Adipose tissue (tissue), 3 donors: ENCODE results near the gene DNM3. TPM values are rescaled to one million over a fixed set of nuclear protein-coding genes. Genes with fewer than 3 reads are reported as not detected.
"Not testable (repeated sequence)": the region's sequence is repeated elsewhere in the genome, so short reads cannot be mapped to it uniquely, and the experiment has no call there.

Experiments
- H3K27ac ChIP-seq: one replicate; pipeline ENCODE4 v1.5.1; 2013; ENCODE audit warnings: low read depth, low read length
- WGBS, 3 donors: extraction: QIAGEN DNeasy Blood & Tissue Kit; methylation state at CpG; one replicate each; pipeline ENCODE4 v1.1.7; 2013; 5-methylcytosine and 5-hydroxymethylcytosine counted together
- polyA plus RNA-seq, 3 donors: library from polyadenylated mRNA; stranded (reverse); fragments of 200-250 nt; gene quantifications; one replicate each; pipeline ENCODE4 v1.2.3, GENCODE V29; 2013
- donor health status: healthy with polysubstance abuse.
- donor health status: Bipolar disorder and iron deficiency.
- donor health status: healthy.

DNM3 gene
- polyA plus RNA-seq, 3 donors, result 0.37 to 3.0 (median 2.1) TPM

DNA sequence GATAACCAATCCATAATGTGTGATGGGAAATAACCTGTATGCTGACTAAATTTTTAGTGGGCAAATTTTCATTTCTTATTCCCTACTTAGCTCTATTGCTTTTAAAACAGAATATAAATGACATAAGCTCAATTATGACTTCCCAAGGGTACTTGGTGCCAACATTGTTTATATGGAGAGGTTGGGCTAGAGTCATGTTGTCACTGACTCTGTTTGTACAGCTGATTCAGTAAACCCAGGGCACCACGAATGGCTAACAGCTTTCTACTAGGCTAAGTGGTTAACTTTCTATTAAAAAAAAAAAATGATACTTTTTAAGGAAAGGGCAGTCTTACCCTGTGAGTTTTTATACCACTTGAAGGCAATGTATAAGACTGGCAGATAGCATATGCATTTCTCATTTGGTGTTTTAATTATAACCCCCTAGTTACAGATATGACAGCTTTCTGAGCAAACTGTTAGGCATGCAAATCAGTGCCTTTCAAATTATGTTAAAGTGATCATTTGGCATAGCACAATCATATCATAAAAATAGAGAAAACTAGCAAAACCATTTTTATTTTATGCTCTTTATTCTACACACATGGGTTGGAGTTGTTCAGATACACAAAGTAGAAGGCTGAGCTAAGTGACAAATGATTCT, 147.1 kb downstream of the DNM3 start:
- no peak overlapping the region for H3K27ac ChIP-seq
- WGBS, 3 donors, result 25 to 76% (median 68%) methylated on average over 1 of the region's 1 CpG

- no peak overlapping the region for H3K27ac ChIP-seq
These were observed 149.1 kb downstream of the DNM3 start for GRCh38 chr1:171990371-171990770.

GRCh38 chr1:171994293-171994692, 153.0 kb downstream of the DNM3 start:
- no peak overlapping the region for H3K27ac ChIP-seq
- 84 to 90% (median 85%) methylated on average over 2 of the region's 2 CpGs for WGBS, 3 donors

- WGBS, 3 donors, result 90 to 94% (median 91%) methylated on average over 3 of the region's 3 CpGs
- H3K27ac ChIP-seq, result no peak overlapping the region
These were observed 154.3 kb downstream of the DNM3 start for GRCh38 chr1:171995573-171995972.

GRCh38 chr1:171997936-171998335, 156.6 kb downstream of the DNM3 start:
- H3K27ac ChIP-seq, result no peak overlapping the region
- WGBS, 3 donors, result 93 to 97% (median 94%) methylated on average over 1 of the region's 1 CpG

- no peak overlapping the region for H3K27ac ChIP-seq
- 92 to 96% (median 95%) methylated on average over 2 of the region's 2 CpGs for WGBS, 3 donors
These were observed 157.4 kb downstream of the DNM3 start for GRCh38 chr1:171998711-171999110.

DNA sequence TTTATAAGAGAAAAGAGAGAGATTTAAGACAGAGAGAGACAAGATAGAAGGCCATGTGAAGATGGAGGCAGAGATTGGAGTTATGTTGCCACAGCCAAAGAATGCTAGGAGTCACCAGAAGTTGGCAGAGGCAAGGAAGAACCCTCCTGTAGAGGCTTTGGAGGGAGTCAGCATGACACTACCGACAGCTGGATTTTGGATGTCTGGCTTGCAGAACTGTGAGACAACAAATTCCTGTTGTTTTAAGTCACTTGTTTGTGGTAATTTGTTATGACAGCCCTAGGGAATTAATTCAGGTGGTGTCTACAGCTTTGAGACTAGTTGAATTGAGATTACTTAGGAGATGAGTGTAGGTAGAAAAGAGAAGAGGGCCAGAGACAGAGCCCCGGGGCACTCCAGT, 158.5 kb downstream of the DNM3 start:
- 79 to 82% (median 81%) methylated on average over 2 of the region's 2 CpGs for WGBS, 3 donors
- H3K27ac ChIP-seq, result no peak overlapping the region

DNA sequence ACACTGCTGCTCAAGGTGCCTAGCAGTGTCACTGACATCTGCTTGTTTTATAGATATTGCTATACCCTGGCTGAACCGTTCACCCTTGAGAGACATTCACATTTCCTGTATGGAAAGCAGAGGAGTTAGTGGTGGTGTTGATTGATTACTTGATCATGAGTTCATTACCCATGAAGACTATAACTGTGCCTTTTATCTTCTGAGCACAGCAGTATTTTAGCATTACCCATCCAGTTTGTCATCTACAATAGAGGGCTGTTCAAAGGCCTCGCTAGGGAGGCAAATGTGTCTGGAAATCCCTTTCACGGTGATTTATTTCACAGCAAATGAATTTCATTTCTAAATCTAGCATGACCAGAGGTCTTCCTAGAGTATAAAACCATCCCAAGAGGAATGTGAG, 160.0 kb downstream of the DNM3 start:
- 70 to 82% (median 75%) methylated on average over 3 of the region's 3 CpGs for WGBS, 3 donors
- H3K27ac ChIP-seq, result no peak overlapping the region

- 9 to 15% (median 12%) methylated on average over 3 of the region's 3 CpGs for WGBS, 3 donors
- no peak overlapping the region for H3K27ac ChIP-seq
These were observed 161.5 kb downstream of the DNM3 start for GRCh38 chr1:172002725-172003345.

- H3K27ac ChIP-seq, result no peak overlapping the region
- 54 to 97% (median 78%) methylated on average over 3 of the region's 3 CpGs for WGBS, 3 donors
These were observed 162.7 kb downstream of the DNM3 start for GRCh38 chr1:172003766-172004530.

DNA sequence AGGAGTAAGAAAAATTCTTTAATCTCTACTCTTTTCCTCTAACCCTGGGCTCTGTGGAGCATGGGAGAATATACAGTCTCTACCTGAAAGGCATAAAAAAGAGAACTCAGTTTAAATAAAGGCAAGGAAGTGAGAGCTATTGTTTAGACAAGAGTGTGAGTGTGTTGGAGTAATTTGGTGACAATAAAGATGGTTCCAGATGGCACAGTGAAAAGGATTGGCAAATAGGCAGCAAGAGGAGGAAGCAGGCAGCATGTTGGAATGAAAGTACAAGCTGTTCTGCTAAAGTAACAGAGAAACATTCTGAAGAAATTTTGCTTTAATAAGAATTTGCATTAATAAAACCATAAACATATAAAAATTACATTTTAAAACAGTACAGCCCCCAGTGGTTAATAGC, 163.4 kb downstream of the DNM3 start:
- no peak overlapping the region for H3K27ac ChIP-seq

DNA sequence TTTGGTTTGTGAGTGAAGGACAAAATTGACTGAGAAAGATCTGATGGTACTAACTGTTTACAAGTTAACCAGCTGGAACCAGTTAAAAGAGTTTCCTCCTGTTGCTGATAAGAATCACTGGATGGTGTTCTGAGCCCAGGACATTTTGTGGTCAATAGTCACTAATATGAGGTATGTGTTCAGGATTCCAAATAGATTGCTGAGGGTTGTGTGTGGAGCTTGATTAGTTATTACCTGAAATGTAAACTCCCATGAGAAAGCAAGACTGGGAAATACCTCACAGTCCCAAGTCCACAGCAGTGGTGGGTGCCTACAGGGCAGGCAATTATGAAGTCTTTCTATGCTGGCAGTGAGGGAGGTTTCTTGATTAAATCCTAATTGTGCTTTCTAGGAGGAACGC, 164.6 kb downstream of the DNM3 start:
- 61 to 97% (median 94%) methylated on average over 1 of the region's 1 CpG for WGBS, 3 donors
- no peak overlapping the region for H3K27ac ChIP-seq

GRCh38 chr1:172006660-172007059, 165.4 kb downstream of the DNM3 start:
- H3K27ac ChIP-seq, result no peak overlapping the region

GRCh38 chr1:172018727-172019311, 177.5 kb downstream of the DNM3 start:
- H3K27ac ChIP-seq, result no peak overlapping the region
- 35 to 88% (median 87%) methylated on average over 1 of the region's 1 CpG for WGBS, 3 donors

DNA sequence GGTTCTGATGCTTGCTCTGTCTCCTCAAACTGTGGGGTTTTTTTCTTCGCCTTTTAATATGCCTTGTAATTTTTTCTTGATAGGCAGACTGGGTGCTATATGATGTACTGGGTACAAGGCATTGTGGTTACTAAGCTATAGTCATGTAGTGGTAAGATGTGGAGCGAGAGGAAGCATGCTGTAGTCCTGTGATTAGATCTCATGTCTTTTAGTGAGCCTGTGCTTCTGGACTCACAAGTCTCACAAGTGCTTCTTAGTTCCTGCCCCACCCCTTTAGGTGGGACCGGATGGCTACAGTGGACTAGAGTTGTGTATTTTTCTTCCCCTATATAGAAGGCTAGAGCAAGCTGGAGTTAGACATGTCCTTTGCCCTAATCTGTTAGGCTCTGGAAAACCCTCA, 178.7 kb downstream of the DNM3 start:
- 82 to 91% (median 88%) methylated on average over 3 of the region's 3 CpGs for WGBS, 3 donors

GRCh38 chr1:172024516-172024915, 183.2 kb downstream of the DNM3 start:
- no peak overlapping the region for H3K27ac ChIP-seq
- 82 to 92% (median 88%) methylated on average over 5 of the region's 5 CpGs for WGBS, 3 donors

More for the DNA sequence above, 178.7 kb downstream of the DNM3 start:
- no peak overlapping the region for H3K27ac ChIP-seq

- 77 to 85% (median 78%) methylated on average over 13 of the region's 13 CpGs for WGBS, 3 donors
- not testable (repeated sequence) for H3K27ac ChIP-seq
These were observed 183.8 kb downstream of the DNM3 start for GRCh38 chr1:172024944-172025738.

DNA sequence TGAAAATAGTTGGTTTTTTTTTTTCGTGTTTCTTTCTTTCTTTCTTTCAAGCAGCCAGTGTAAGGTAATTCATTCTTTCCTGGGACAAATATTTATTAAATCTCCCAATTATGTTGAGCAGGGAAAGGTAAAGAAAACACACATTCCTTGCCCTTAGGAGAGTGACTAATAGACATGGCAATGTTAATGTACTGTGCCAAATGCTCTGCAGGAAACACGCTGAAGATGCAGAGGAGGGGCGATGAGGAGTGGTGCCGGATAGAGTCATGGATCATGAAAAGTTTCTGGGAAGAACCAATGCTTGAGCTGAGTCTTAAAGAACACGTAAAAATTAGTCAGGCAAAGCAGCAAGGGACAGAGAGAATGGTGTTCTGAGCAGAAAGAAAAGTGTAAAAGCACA, 199.2 kb downstream of the DNM3 start:
- 84 to 90% (median 89%) methylated on average over 5 of the region's 5 CpGs for WGBS, 3 donors
- H3K27ac ChIP-seq, result no peak overlapping the region

DNA sequence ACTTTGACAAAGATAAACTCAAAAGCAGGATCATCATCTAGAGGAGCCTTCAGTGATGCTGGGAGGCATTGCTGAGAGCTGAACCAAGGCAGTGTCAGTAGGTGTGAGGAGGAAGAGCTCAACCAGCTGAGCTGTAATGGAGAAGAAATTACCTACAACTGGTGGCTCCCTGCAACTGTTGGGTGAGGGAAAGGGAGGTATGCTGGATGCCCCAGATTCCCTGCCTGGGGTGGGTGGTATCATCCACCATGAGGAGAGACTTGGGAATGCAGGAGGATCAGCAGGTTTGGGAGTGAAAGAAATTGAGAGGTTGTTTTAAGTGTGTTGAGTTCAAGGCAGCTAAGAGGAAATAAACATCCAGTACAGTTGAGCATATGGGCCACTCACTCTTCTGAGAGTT, 199.8 kb downstream of the DNM3 start:
- H3K27ac ChIP-seq, result no peak overlapping the region
